Activated gamma-delta T cell (primary cell): ENCODE results near the gene BTF3.
"Not testable (repeated sequence)": the region's sequence is repeated elsewhere in the genome, so short reads cannot be mapped to it uniquely, and the experiment has no call there.

Source experiments
- DNase-seq: peaks from one replicate; lab custom pipeline; 2025; lab: John Stamatoyannopoulos, UW
- total RNA-seq, 2 donors: gene quantifications; one replicate each; lab custom pipeline; 2026; lab: John Stamatoyannopoulos, UW

The BTF3 gene
- total RNA-seq, result 309 to 332 reads per million in 2 donors

DNA sequence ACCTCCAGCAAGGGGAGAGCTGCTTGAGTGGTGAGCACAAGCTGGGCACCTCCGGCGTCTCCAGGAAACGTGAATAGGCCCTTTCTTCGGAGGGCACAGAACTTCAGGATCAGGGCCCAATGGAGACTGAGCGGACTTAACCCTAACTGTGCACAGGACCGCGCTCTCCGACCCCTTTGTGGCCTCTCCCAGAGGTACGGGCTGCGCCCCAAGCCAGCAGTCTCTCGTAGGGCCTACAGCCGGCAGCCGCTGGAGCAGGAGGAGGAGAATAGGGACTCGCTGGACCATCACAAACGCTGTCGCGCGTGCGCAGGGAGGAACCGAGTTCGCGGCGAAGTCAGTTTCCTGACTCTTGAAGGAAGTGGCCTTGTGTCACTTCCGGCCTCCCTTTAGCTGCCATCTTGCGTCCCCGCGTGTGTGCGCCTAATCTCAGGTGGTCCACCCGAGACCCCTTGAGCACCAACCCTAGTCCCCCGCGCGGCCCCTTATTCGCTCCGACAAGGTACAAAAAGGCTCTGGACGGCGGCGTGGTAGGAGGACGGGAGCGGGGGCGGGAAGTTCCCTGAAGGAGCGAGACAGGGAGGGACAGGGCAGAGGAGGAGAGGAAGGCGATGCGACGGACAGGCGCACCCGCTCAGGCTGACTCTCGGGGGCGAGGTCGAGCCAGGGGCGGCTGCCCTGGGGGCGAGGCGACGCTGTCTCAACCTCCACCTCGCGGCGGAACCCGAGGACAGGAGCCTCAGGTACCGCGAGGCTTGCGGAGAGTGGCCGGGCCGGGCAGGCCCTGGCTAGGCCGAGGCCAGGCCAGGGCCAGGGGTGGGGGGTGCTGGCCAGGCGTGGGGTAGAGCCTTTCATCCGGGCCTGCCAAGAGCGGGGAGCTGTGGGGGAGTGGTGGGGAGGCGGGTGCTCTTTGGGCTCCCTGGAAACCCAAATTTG lies at the start of gene BTF3:
TSS of gene BTF3 (plus strand) at position 386 of the 936 bp plus-strand sequence. CDS start at position 612, 226 bp downstream.
- DNase-seq, result peak; percentile 82

DNA sequence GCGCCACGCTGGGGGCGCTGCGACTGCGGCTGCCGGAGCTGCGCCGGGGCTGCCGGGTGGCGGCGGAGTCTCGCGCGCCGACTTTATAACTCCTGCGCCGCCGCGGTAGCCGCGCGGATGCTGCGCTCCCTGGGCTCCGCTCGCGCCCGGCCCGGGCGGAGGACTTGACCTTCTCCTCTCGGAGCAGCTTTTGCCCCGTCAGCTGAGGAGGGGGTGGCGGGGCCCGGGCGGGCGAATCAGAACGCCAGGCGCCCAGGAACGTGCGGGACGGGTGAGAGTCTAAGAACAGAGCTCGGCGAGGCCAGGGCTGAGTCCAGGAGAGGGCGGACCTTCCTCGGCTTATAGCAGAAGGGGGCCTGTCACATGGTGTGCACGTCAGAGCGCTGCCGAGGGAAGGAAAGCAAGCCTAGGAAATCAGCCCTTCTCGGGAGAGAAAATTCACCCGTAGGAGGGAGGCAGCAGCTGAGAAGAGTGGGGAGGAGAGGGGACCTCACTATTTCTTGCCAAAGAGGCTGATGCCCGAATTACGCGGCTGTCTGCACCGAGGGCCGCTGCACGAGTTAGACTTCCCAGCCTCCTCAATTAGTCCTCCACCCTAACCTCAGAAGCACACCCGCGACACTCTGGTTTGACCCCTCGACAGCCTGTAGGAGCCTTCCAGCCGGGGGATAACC lies 49.6 kb upstream of the BTF3 start, which contains the start of gene FOXD1:
TSS of gene FOXD1 (minus strand) at position 315 of the 674 bp plus-strand sequence. CDS start 415 bp downstream, outside the sequence.
- peak; percentile 23 for DNase-seq

DNA sequence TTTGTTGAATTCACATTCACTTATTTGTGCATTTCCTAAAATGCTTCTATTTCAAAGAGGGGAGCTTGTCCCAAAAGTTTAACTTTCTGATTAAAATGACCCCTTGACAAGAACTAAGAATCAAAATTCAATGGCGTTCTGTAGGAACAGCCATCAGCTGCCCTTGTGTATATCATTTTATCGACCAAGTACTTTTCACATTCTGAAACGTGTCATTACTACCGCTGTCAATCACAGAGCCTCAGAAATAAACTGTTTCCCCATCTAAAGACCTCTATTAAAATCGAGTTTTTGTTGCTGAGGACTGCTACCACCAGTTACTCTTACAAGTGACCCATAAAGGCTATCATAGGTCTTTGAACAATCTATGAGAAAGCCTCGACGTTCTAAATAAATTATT lies 48.1 kb upstream of the BTF3 start:
- DNase-seq, result no peak

DNA sequence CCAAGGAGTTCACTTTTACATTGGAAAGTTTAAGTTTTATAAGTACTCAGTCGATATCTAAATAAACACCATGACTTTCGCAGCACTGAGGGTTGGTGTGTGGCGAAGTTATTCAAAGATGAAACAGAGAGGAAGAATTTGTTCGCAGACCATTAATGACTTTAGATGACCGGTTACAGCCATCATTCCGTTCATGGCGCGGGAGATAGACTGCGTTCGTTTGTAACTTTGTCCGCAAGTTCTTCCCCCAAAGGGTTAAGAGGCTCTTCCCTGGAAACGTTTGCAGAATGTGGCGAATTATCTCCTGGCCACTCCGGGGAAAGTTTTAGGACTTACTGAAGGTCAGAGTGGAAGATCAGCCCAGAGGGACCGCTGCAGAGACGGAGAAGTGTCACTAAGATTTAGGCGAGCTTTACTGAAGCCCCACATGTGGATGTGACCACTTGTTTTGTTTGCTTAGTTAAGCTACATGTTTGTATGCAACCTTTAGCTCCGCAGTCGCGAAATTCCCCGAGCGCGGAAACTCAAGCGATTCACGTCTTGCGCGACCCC lies 47.5 kb upstream of the BTF3 start:
- DNase-seq, result no peak

GRCh38 chr5:73451224-73452130 lies 46.8 kb upstream of the BTF3 start:
- DNase-seq, result peak; percentile 33

- no peak for DNase-seq
Observed at GRCh38 chr5:73452215-73452614, 46.0 kb upstream of the BTF3 start.

GRCh38 chr5:73454379-73455036 lies 43.7 kb upstream of the BTF3 start:
- no peak for DNase-seq

GRCh38 chr5:73456462-73456861 lies 41.8 kb upstream of the BTF3 start:
- not testable (repeated sequence) for DNase-seq

DNA sequence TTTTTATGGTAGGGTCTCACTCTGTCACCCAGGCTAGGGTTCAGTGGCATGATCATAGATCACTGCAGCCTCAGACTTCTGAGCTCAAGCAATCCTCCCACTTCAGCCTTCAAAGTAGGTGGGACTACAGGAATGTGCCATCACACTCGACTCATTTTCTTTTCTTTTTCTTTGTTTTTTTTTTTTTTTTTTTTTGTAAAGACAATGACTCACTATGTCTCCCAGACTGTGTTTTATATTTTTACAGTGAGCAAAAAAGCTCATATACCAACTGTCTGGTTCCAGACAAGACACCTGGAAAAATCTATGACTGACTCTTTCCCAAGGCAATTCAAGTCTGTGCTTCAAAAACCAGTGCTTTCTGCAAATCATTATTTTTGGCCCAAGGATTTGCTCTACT lies 38.9 kb upstream of the BTF3 start:
- DNase-seq, result no peak

- DNase-seq, result no peak
Observed at GRCh38 chr5:73460133-73460532, 38.1 kb upstream of the BTF3 start.

DNA sequence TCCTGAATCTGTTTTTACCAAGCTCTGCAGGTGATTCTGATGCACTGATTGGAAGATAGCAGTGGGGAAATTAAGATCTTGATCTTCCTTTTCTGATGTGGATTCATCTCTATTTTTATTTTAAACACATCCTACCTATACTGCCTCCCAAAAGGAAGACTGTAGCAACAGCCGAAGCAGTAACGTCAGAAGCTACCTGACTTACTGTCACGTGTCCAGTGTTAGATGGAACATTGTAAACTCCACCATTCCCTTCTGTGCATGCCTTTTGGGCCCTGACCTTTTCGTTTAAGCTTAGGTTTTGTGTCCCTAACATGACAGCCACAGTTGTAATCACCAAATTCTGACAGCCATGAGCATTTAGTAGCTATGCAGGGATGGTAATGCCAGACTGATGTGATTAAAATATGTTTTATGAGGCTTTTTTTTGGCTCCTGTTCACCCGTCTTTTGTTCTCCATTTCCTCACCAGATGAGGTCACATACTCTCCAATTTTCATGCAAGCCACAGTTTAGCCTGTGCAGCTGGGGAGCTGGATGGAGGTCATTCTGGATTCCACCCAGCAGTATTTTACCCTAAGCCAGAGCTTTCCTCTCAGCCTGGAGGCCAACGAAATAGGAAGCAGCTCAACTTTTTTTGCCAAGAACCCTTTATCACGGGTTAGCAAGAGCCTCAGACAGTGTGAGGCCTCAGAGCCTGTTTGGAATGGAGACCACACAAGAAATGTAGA lies 34.1 kb upstream of the BTF3 start:
- DNase-seq, result no peak

- not testable (repeated sequence) for DNase-seq
Observed at GRCh38 chr5:73468638-73469037, 29.6 kb upstream of the BTF3 start.

- no peak for DNase-seq
Observed at GRCh38 chr5:73469878-73470277, 28.4 kb upstream of the BTF3 start.

GRCh38 chr5:73471654-73472053 lies 26.6 kb upstream of the BTF3 start:
- DNase-seq, result no peak

GRCh38 chr5:73472116-73472515 lies 26.1 kb upstream of the BTF3 start:
- DNase-seq, result no peak

DNA sequence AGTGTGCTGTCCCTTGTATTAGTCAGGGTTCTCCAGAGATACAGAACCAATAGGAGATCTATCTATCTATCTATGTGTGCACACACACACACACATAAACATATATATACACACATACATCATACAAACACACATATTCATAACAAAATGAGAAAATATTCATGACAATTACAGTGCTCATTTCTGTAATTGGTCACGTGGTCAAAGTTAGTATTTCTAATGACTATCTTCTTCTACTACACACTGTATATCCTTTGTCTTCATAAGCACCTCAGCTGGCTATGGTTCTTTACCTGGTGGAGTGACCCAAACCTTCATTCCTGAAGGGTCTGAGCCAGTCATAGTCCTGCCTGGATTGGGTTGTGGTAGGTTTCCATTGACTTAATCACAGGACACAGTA lies 17.7 kb upstream of the BTF3 start:
- no peak for DNase-seq

- no peak for DNase-seq
Observed at GRCh38 chr5:73482383-73483136, 15.7 kb upstream of the BTF3 start.

- DNase-seq, result no peak
Observed at GRCh38 chr5:73483676-73484075, 14.6 kb upstream of the BTF3 start.

DNA sequence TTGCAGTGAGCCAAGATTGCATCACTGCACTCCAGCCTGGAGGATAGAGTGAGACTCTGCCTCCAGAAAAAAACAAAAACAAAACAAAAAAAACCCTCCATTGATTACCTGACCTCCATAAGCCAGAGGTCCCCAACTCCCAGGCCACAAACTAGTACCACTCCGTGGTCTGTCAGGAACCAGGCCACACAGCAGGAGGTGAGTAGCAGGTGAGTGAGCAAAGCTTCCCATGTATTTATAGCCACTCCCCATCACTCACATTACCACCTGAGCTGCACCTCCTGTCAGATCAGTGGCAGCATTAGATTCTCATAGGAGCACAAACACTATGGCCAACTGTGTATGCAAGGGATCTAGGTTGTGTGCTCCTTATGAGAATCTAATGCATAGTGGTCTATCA lies 13.7 kb upstream of the BTF3 start:
- no peak for DNase-seq

DNA sequence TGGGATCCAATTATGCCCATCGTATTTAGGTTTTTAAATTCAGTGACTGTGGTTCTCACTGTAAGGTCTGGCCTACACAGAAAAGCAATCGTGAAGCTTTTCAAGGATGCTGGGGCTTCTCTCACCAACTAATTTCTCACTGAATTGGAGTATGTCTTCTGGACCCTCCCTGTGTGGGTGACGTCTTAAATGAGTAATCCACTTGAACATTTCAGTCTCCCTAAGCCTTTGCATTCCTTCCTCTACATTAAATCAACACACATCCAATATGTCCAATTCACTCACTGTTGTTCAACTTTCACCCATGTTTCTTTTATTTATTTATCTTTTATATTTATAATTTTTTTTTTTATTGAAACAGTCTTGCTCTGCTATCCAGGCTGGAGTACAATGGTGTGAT lies 12.5 kb upstream of the BTF3 start:
- DNase-seq, result no peak
